A549 (cell line): ENCODE data around the gene TIGD6.

Source experiments
- CTCF ChIP-seq: fragments of >200 bp; sonication (Bioruptor Twin); formaldehyde crosslinking; IDR thresholded peaks from 3 replicates; pipeline ENCODE4 v1.5.1; 2016
- GATA3 ChIP-seq: IDR thresholded peaks from 2 replicates; pipeline ENCODE4 v1.6.1; 2012; ENCODE audit warnings: borderline replicate concordance
- HOXA7 ChIP-seq: fragments of 250-450 bp; sonication (Bioruptor Pico); IDR thresholded peaks from 2 replicates; pipeline ENCODE4 v1.5.0; 2020; ENCODE audit warnings: mild to moderate bottlenecking, moderate library complexity
- KDM1A ChIP-seq: fragments of 200-600 bp; sonication (generic); IDR thresholded peaks from 2 replicates; pipeline ENCODE4 v1.6.1; 2016; ENCODE audit warnings: low read depth, mild to moderate bottlenecking
- POLR2A ChIP-seq: IDR thresholded peaks from 2 replicates; pipeline ENCODE4 v1.6.1; 2012; ENCODE audit warnings: mild to moderate bottlenecking, low read length

GRCh38 chr5:150022158-150022531 lies 21.7 kb upstream of the TIGD6 start:
- TF ChIP-seq CTCF (no peak), GATA3 (no peak), HOXA7 (CRISPR knock-in tag) (no peak), KDM1A (no peak), POLR2A (no peak)
